HG02610 (cell line): ENCODE measurements around the gene LRRC38.
A peak's percentile ranks its signal among the peaks of the same experiment; 100 is the strongest.

Experiments
- ATAC-seq: cut with Tn5 transposase; IDR thresholded peaks from one replicate; pipeline ENCODE4 v1.9.1; 2021; ENCODE audit warnings: mild to moderate bottlenecking, moderate library complexity; ENCODE audit not compliant: unreplicated experiment

Gene LRRC38

GRCh38 chr1:13517193-13517812, 3.5 kb upstream of the LRRC38 start:
- ATAC-seq, result no peak

GRCh38 chr1:13516606-13517005, 2.8 kb upstream of the LRRC38 start:
- no peak for ATAC-seq

GRCh38 chr1:13514821-13515220, 1.0 kb upstream of the LRRC38 start:
- no peak for ATAC-seq

- ATAC-seq, result no peak
These were observed 524 bp downstream of the LRRC38 start for GRCh38 chr1:13513063-13513894.

- no peak for ATAC-seq
These were observed 1.3 kb downstream of the LRRC38 start for GRCh38 chr1:13512472-13512871.

- ATAC-seq, result no peak
These were observed 3.3 kb downstream of the LRRC38 start for GRCh38 chr1:13510499-13510898.

GRCh38 chr1:13507075-13507474, 6.7 kb downstream of the LRRC38 start:
- no peak for ATAC-seq

GRCh38 chr1:13505020-13505419, 8.8 kb downstream of the LRRC38 start:
- no peak for ATAC-seq

- ATAC-seq, result no peak
These were observed 13.0 kb downstream of the LRRC38 start for GRCh38 chr1:13500806-13501205.

GRCh38 chr1:13499422-13499821, 14.4 kb downstream of the LRRC38 start:
- no peak for ATAC-seq

- ATAC-seq, result no peak
These were observed 15.2 kb downstream of the LRRC38 start for GRCh38 chr1:13498553-13498952.

GRCh38 chr1:13495186-13495585, 18.6 kb downstream of the LRRC38 start:
- ATAC-seq, result no peak

- no peak for ATAC-seq
These were observed 19.1 kb downstream of the LRRC38 start for GRCh38 chr1:13494712-13495111.

- peak; percentile 62 for ATAC-seq
These were observed 19.8 kb downstream of the LRRC38 start for GRCh38 chr1:13494025-13494424.

- no peak for ATAC-seq
These were observed 21.1 kb downstream of the LRRC38 start for GRCh38 chr1:13492711-13493110.

GRCh38 chr1:13487957-13488356, 25.8 kb downstream of the LRRC38 start:
- ATAC-seq, result no peak

GRCh38 chr1:13487143-13487868, 26.5 kb downstream of the LRRC38 start:
- no peak for ATAC-seq

- no peak for ATAC-seq
These were observed 29.9 kb downstream of the LRRC38 start for GRCh38 chr1:13483946-13484345.

- no peak for ATAC-seq
These were observed 31.2 kb downstream of the LRRC38 start for GRCh38 chr1:13482600-13482999.

- ATAC-seq, result no peak
These were observed 34.5 kb downstream of the LRRC38 start for GRCh38 chr1:13479171-13479856.

- no peak for ATAC-seq
These were observed 35.1 kb downstream of the LRRC38 start for GRCh38 chr1:13478692-13479091.
